Measurements from ENCODE around the gene STARD7. TPM values are rescaled to one million over a fixed set of nuclear protein-coding genes. Genes with fewer than 3 reads are reported as not detected.
"Not testable (repeated sequence)": the region's sequence is repeated elsewhere in the genome, so short reads cannot be mapped to it uniquely, and the experiment has no call there.

Gene STARD7
- polyA plus RNA-seq, 3 donors: 33.3 to 53.4 (median 48.0) TPM

DNA sequence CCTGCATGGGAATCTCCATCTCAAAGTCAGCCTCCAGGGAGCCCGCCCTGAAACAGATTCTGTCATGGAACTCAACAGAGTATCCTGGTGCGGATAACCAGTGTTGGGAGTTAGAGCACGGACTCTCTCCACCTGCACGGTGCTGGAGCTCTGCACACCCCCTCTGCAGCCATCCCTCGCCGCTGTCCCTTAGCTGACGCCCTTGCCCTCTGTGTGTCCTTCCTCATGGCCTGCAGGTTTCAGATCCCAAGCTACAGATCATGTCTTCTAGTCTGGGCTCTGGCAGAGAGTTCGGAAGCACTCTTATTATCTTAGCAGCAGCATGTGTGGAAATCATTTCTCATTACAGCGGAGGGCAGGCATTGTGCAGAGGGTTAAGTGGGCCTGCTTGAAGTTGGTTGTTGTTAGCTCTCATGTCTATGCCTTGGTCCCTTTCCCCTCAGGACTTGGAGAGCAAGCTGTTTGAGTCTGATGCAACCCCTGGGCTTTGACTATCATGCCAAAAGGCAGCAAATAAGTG is 31.2 kb upstream of the STARD7 start:
- no peak overlapping the region for H3K27ac ChIP-seq (ENCODE audit: low read depth, low read length)
- WGBS, 3 donors: 92 to 93% (median 92%) methylated on average over 9 of the region's 9 CpGs

DNA sequence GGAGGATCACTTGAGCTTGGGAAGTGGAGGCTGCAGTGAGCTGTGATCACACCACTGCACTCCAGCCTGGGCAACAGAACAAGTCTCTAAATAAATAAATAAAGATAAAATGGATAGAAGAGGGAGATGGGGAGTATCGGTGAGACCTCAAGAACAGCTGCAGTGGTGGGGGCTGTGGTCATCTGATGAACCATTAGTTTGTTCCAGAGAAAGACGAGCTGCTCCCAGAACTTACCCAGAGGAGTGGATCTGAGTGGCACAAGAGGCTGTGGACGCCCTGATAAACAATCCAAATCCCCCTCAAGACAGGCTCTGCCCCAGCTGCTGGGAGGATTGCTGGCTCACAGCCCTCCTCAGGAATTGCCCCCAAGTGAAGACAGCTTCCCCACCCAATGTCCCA is 30.5 kb upstream of the STARD7 start:
- WGBS, 3 donors: 85 to 93% (median 88%) methylated on average over 3 of the region's 3 CpGs
- H3K27ac ChIP-seq (ENCODE audit: low read depth, low read length): no peak overlapping the region

DNA sequence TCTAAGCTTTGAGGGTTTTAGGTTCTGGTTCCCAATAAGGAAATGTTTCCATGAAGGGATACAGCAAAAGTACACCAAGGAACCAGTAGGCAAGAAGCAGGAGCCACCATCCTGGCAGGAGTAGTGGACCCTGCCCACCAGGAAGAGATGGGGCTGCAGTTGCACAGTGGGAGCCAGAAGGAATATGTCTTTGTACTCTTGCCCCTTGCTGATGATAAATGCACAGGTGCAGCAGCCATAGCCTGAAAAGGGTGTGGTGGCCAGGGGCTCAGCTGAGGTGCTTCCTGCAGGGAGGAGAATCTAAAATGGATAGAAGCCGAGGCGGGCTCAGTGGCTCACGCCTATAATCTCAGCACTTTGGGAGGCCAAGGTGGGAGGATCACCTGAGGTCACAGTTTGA is 29.6 kb upstream of the STARD7 start:
- WGBS, 3 donors: 95 to 100% (median 98%) methylated on average over 3 of the region's 3 CpGs
- H3K27ac ChIP-seq (ENCODE audit: low read depth, low read length): no peak overlapping the region

DNA sequence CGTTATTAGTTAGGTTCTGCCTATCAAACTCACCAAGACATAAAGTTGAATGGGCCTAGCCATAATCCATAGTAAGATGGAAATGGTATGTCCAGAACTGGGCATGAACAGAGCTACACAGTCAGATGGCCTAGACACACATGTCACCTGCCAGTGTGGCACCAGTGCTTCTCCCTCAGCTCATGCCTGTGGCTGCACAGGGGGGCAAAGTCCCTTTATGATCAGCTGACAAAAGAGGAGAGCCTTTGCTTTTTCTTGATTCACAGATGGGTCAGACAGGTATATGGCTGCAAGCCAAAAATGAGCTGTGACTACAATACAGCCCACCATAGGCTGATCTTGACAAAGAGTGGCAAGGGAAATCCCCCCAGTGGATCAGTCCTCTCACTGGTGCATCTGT is 28.3 kb upstream of the STARD7 start:
- 93 to 98% (median 93%) methylated on average over 1 of the region's 1 CpG for WGBS, 3 donors
- no peak overlapping the region for H3K27ac ChIP-seq (ENCODE audit: low read depth, low read length)

DNA sequence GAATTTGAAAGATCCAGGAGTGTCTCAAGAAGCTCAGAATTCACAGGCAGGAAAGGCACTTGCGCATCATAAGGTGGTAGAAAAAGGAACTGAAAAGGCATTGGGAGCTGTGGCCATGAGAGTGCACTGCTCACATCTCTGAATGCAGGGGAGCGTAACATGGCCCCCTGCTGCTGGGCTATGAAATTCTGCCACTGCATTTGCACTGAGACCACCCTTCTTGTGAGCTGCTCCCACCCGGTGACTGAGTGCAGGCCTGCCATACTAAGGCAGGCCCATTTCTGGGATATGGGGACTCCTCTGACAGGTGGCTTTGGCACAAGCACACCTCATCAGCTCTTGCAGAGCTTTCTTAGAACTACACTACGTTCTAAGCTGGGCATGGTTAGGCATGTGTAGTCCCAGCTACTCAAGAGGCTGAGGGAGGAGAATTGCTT is 25.3 kb upstream of the STARD7 start:
- WGBS, 3 donors: 78 to 87% (median 79%) methylated on average over 4 of the region's 4 CpGs
- no peak overlapping the region for H3K27ac ChIP-seq (ENCODE audit: low read depth, low read length)

DNA sequence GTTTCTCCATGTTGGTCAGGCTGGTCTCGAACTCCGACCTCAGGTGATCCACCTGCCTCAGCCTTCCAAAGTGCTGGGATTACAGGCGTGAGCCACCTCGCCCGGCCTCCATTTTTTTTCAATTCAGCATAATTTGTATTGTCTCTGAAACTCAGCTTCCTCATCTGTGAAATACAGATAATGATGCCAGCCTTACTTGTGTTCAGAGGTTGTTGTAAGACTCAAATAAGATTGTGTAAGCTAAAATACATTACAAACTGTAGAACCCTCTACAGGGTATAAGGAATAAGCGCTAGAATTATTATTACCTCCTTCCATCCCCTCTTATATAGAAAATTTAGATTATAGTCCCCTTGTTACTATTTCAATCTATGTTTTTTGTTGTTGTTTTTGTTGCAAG is 24.8 kb upstream of the STARD7 start:
- 83 to 96% (median 85%) methylated on average over 6 of the region's 6 CpGs for WGBS, 3 donors
- H3K27ac ChIP-seq (ENCODE audit: low read depth, low read length): no peak overlapping the region

DNA sequence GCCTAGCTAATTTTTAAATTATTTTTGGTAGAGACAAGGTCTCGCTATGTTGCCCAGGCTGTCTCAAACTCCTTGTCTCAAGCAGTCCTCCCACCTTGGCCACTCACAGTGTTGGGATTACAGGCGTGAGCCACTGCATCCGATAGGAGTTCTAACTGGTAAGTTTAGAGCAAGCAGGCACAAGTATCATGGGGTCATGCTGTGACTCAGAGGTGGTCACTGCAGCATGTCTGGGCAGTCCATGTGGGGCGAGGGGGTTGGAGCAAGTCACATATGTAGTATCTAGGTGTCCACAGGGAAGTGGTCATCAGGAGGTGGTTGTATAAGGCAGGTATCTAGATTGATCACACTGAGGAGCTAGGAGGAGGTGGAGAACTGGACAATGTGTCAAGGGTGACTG is 22.7 kb upstream of the STARD7 start:
- no peak overlapping the region for H3K27ac ChIP-seq (ENCODE audit: low read depth, low read length)
- 96 to 98% (median 97%) methylated on average over 4 of the region's 4 CpGs for WGBS, 3 donors

DNA sequence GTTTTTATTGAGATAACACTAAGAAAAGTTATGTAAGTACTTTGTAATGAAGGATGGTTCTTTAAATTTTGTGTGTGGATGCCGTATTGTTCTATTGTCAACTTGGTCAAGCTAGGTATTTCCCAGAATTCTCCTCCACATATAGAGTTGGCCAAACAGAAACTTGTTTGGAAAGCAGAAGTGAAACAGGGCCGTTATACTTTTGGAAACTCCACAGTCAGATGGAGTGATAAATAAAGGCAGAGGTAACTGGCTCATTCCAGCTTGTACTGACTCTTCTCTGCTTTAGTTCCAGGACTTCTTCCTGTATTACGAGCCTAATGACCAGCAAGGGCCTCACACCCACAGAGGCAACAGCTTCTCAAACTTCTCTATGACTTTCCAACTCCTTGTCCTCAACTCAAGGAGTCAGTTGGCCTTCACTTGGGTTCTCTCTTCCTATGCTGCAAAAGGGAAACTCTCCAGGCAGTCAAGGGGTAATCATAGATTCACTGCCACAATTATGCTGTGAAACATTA is 16.4 kb upstream of the STARD7 start:
- no peak overlapping the region for H3K27ac ChIP-seq (ENCODE audit: low read depth, low read length)
- WGBS, 3 donors: 44 to 73% (median 51%) methylated on average over 3 of the region's 3 CpGs

DNA sequence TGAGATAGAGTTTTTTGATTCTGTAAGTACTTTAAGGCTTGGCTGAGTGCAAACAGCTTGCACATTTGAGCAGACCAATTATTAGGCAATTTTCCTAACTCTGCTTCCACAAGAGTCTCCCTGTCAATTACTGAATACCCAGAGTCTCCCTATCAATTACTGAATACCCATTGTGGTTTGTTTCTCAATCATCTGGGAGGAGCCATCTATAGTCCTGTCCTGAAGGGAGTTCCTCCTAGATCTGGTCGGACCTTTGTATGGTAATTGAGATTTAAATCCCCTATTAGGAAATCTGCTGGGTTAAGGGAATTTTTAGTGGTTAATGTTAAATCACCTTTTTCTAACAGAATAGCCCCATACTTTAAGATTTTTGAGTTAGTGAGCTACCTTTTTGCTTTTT is 12.5 kb upstream of the STARD7 start:
- 43 to 77% (median 67%) methylated on average over 1 of the region's 1 CpG for WGBS, 3 donors
- H3K27ac ChIP-seq (ENCODE audit: low read depth, low read length): not testable (repeated sequence)

DNA sequence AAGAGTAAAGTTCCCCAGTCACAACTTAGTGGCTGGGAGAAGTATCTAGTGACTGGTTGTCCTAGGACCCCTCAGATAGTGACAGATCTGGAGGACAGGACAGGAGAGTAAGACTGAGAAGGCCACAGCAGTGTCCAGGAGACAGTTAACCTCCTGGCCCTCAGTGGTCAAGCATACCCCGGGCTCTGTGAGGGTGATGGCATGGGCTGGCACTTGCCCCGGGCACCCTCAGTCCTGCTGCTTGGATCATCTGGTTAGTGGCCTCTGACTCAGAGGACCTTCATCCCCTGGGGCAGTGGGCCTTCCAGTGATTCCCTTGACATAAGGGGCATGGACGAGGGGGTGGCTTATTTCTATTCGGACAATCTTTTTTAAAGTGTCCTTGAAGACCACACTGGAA is 11.3 kb upstream of the STARD7 start:
- 63 to 98% (median 95%) methylated on average over 4 of the region's 4 CpGs for WGBS, 3 donors

DNA sequence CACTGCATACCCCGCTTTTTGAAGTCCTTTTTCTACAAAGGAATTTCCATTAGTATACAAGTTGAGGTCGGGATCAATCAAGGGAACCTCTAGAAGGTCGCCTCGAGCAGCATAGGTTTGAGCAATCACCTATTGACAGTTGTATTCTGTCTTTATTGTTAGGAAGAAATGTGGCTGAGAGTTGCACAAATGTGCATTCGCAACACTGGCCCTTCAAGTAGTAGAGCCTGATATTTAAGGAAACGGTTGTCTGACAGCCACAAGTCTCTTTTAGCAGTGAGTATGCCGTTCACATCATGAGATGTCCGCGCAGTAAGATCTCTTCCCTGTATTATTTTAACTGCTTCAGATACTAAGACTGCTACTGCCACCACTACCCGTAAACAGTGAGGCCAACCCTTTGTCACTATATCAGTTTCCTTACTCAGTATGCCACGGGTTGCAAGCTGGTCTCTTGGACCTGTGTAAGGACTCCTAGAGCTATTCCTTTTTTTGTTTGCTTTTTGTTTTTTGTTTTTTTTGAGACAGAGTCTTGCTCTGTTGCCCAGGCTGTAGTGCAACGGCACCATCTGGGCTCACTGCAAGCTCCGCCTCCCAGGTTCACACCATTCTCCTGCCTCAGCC is 10.0 kb upstream of the STARD7 start:
- no peak overlapping the region for H3K27ac ChIP-seq (ENCODE audit: low read depth, low read length)
- 64 to 93% (median 74%) methylated on average over 13 of the region's 13 CpGs for WGBS, 3 donors

More for the DNA sequence above, 11.3 kb upstream of the STARD7 start:
- not testable (repeated sequence) for H3K27ac ChIP-seq (ENCODE audit: low read depth, low read length)

DNA sequence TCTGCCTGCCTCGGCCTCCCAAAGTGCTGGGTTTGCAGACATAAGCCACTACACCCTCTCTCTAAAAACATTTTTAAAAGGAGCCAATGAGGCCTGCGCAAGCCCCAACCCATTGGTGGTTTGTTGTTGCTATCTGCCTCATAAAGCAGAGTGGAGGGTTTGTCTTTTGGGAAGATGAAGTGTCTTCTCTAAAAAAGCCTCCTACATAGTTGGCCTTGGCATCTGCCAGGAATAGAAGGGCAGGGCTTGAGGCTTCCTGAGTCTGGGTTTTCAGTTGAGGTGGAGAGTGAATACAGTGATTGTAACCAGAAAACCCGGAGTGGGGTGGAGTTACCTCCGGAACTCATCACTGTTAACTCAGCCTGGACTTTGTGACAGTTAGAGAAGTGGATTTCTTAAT is 5.9 kb upstream of the STARD7 start:
- no peak overlapping the region for H3K27ac ChIP-seq (ENCODE audit: low read depth, low read length)
- 83 to 92% (median 88%) methylated on average over 4 of the region's 4 CpGs for WGBS, 3 donors

DNA sequence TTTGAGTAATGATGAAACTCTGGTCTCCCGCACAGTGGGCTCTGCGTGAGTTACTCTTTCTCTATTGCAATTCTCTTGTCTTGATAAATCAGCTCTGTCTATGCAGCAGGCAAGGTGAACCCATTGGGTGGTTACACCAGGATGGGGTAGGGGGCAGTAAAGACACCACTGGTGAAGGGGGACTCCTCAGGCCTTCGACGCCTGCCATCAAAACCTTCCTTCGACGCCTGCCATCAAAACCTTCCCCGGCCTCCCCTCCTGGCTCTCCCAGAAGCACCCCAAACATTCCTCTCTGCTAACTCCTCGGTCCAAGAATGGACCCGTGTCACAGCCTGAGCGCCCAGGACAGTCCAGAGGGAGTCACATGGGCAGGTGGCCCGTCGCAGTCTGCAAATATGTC is 4.8 kb upstream of the STARD7 start:
- H3K27ac ChIP-seq (ENCODE audit: low read depth, low read length): no peak overlapping the region
- WGBS, 3 donors: 90 to 95% (median 95%) methylated on average over 12 of the region's 12 CpGs

DNA sequence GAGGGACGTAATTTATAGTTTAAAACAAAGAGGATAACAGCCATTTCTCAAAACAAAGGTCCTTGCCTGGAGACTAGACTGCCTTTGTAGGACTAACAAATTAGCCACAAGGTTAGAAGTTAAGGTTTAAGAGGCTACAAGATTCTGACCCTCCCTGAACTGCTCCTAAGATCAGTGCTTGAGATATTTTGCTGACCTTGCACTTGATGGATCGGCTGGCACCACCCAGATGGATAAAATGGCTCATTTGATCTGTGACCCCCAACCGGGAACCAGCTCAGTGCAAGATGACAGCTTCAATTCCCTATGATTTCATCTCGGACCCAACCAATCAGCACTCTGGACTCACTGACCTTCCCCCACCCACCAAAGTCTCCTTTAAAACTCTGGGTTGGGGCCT is 3.7 kb upstream of the STARD7 start:
- H3K27ac ChIP-seq (ENCODE audit: low read depth, low read length): no peak overlapping the region
- 84 to 94% (median 87%) methylated on average over 4 of the region's 4 CpGs for WGBS, 3 donors

DNA sequence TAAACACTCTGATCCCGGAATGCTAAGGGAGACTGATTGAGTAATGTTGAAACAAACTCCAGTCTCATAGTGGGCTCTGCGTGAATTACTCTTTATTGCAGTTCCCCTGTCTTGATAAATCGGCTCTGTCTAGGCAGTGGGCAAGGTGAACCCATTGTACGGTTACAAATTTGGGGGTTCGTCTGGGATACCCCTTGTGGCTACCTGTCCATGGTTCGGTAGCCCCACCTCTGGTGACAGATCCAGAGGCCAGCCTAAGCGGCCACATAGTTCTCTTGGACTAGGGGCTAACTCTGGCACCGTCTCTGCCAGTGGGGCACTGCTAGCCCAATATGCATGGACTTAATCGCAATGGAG is 1.1 kb upstream of the STARD7 start:
- 85 to 93% (median 92%) methylated on average over 9 of the region's 9 CpGs for WGBS, 3 donors
- no peak overlapping the region for H3K27ac ChIP-seq (ENCODE audit: low read depth, low read length)

DNA sequence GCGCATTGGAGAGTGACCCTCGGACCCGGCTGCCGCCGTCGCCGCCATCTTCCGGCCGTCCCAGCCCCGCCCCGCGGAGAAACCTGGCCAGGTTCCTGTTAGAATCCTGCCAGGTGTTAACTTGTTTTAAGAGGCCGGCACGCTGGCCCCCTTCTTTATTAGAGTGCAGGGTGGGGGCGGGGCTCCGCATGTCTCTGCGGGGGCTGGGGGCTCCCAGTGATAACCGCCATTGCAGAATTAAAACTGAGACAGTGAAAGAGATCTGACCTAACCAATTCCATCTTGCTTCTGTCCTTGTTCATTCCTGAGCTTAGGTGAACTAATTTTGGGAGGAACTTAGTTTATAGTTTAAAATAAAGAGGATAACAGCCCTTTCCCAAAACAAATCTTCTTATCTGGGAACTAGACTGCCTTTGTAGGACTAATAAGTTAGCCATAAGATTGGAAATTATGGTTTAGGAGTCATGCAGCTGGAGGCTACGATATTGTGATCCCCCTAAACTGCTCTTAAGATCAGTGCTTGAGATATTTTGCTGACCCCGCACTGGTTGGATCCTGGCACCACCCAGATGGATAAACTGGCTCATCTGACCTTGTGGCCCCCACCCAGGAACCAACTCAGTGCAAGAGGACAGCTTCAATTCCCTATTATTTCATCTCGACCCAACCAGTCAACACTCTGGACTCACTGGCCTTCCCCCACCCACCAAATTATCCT is 543 bp upstream of the STARD7 start:
- H3K27ac ChIP-seq (ENCODE audit: low read depth, low read length): no peak overlapping the region
- 7 to 9% (median 9%) methylated on average over 21 of the region's 21 CpGs for WGBS, 3 donors

DNA sequence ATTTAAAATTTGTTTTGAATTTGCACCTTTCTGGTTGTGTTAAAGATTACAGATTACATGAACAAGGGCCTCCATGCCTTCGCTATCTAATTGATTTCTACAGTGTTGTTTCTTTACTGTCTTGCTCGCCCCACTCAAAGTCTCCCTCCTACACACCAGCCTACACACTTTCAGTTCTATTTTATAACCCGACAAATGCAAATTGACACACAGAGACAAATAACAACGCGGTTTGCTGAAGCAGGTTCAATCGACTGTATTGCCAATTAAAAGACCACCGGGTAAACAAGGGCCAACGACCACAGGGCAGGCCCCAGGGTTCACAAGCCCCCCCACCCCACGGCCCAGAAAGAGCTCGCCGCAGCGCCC is 869 bp downstream of the STARD7 start:
- H3K27ac ChIP-seq (ENCODE audit: low read depth, low read length): no peak overlapping the region
- 0 to 1% (median 0%) methylated on average over 12 of the region's 12 CpGs for WGBS, 3 donors

DNA sequence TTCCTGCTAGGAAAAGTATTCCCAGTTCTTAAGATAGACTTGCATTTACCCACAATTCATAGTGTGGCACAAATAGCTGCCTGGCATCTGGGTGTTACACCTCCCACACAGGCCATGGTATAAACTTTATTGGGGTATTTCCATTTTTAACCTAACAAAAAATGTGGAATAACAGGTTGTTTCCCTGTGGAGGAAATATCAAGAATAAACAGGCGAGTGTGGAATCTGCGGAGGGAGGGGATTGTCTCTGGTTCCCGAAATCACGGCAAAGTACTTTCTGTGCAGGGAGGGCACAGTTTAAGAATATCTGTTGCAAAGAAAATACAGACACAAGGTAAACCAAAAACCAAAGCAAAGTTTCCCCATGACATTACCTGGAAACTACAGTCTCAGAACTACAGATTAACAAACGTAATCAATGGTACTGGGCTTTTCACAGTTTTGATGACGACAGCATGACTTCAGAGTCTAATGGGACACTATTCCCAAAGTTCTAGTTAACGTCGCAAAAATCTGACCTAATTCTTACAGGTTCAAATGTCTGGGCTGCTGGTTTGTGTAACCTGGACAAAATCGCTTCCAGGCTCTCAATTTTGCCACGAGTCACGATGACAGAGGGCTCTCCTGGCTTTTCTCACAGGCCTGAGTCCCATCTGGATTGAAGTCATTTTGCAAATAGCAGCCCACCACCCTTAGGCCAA is 1.4 kb downstream of the STARD7 start:
- no peak overlapping the region for H3K27ac ChIP-seq (ENCODE audit: low read depth, low read length)
- 8 to 20% (median 16%) methylated on average over 11 of the region's 11 CpGs for WGBS, 3 donors

DNA sequence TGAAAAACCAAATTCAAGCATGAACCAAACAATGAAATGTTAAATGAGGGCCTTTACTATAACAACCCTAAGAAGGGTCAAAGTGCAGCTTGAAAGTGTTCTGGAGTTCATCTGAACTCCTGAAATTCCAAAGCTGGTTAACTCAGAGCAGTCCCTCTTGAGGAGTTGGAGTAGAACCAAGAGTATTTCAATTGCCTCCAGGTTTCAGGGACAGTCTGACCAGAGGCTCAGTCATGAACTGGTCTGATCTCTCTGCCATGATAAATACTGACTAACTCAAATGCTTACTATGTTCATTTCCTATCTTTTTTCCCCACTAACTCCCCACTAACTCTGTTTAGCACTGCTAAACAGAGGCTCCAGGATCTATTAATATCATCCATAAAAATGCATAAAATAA is 2.7 kb downstream of the STARD7 start:
- H3K27ac ChIP-seq (ENCODE audit: low read depth, low read length): no peak overlapping the region
